HG03575 (cell line): ENCODE data around the gene NFKBIZ.
"Not testable (repeated sequence)": the region's sequence is repeated elsewhere in the genome, so short reads cannot be mapped to it uniquely, and the experiment has no call there.

Source experiments
- ATAC-seq: cut with Tn5 transposase; IDR thresholded peaks from one replicate; pipeline ENCODE4 v1.9.1; 2021; ENCODE audit not compliant: unreplicated experiment, insufficient number of reproducible peaks, low FRiP score; ENCODE audit errors: extremely low read depth

The NFKBIZ gene

GRCh38 chr3:101898752-101899169 is 49.4 kb downstream of the NFKBIZ start:
- ATAC-seq: peak; percentile 75

DNA sequence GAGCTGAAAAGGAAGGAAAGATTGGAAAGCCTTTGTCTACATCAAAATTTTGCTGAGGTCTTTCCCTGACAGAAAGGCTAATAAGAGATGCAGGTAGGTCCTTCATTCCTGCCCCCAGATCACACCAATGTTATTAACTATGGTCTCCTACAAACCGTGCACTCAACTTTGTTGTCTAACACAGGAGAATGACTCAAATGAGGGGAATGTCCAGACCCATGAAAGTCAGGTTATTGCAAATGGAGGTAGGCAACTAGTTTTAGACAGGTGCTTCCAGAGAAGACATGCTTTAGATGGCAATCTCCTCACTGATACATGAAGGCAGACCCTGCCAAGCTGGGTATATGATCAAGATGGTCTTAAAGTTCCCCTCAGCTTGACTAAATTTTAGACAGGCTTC is 51.0 kb downstream of the NFKBIZ start:
- no peak for ATAC-seq

DNA sequence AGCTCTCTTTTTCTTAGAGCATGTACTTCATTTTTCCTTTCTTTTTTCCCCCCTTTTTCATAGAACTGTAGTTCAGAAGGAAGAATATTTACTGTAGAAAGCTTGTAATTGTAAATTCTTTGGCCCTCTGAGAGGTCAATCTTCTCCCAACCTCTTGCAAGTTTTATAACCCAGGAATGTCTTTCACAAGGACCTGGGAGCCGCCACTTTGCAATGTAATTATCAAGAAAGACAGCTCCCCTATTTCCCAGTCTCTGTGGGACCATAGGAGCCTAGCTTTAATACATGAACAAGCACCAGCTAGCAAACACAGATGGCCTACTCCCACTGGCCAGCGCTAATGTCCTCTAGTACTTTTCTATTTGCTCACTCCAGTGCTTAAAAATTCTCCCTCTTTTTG is 51.4 kb downstream of the NFKBIZ start:
- ATAC-seq: no peak

GRCh38 chr3:101902041-101902440 is 52.7 kb downstream of the NFKBIZ start:
- ATAC-seq: no peak

- ATAC-seq: no peak
Observed at GRCh38 chr3:101903451-101903871, 54.1 kb downstream of the NFKBIZ start.

DNA sequence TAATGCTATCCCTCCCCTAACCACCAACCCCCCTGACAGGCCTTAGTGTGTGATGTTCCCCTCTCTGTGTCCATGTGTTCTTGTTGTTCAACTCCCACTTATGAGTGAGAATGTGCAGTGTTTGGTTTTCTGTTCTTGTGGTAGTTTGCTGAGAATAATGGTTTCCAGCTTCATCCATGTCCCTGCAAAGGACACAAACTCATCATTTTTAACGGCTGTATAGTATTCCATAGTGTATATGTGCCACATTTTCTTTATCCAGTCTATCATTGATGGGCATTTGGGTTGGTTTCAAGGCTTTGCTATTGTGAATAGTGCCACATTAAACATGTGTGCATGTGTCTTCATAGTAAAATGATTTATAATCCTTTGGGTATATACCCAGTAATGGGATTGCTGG is 56.3 kb downstream of the NFKBIZ start:
- not testable (repeated sequence) for ATAC-seq
